ENCODE measurements around the gene BAIAP2L1.

Gene BAIAP2L1

DNA sequence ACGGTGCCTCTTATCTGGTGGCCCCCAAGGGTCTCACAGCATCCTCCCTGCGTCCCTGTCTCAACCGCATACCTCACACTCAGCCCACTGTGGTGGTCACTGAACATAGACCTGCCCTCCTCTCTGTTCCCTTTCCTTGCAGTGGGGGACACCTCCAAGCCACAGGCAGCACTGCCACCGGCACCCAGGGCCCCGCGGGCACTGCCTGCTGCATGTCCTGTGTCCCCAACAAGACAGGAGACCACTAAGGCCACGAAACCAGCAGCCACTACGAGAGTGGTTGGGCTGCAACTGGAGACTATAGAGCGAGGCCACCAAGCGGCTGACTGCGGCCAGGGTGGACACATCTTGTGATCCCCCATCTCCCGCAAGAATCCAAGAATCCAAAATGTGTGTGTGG lies 104.1 kb downstream of the BAIAP2L1 start:
- H3K9ac ChIP-seq (ENCODE audit: low read depth, low read length): no peak overlapping the region
- H3K36me3 ChIP-seq (ENCODE audit: control insufficient read depth, insufficient read depth, low read length): peaks cover 39% of the 10 kb centered on the region
- no peaks in the 10 kb centered on the region for H3K27me3 ChIP-seq (ENCODE audit: control insufficient read depth, insufficient read depth, low read length)
- no peak overlapping the region for H3K4me3 ChIP-seq (ENCODE audit: low read depth, low read length)
- peaks cover 5% of the 10 kb centered on the region for H3K4me1 ChIP-seq (ENCODE audit: control insufficient read depth, insufficient read depth, low read length)
- H3K9me3 ChIP-seq (ENCODE audit: control insufficient read depth, insufficient read depth, low read length): no peaks in the 10 kb centered on the region

DNA sequence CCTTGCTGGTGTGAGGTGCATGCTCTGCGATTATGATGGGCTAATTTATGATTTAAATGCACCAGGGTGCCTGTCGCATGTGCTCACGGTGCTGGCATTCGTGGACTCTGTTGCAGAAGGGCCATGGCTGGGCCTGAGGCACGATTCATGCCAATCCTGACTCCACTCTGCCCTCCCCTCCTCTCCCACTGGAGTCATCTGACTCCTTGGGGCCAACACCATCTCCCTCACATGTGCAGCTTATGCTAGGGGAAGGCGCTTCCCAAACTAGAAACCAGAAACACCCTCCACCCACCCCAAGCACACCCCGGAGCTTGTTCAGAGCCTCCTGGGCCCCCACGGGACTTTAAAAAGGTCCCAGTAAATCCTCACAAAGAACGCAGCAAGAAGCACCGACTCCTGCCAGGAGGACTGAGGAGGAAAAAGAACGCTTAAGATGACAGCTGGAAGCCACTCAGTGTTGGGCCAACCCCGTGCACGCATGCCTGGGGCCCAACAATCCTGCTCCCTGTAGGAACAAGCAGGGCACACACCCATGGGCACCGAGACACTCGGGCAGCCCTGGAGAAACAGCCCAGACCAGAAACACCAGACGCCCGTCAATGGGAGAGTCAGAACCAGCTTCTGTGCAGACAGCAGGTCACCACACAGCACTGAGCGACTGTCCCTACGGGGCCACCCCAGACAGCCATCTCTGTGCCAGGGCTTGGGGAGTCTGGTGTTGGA lies 105.3 kb downstream of the BAIAP2L1 start:
- H3K4me1 ChIP-seq (ENCODE audit: control insufficient read depth, insufficient read depth, low read length): peaks cover 5% of the 10 kb centered on the region
- H3K9ac ChIP-seq (ENCODE audit: low read depth, low read length): no peak overlapping the region
- no peaks in the 10 kb centered on the region for H3K27me3 ChIP-seq (ENCODE audit: control insufficient read depth, insufficient read depth, low read length)
- no peak overlapping the region for H3K4me3 ChIP-seq (ENCODE audit: low read depth, low read length)
- H3K36me3 ChIP-seq (ENCODE audit: control insufficient read depth, insufficient read depth, low read length): peaks cover 42% of the 10 kb centered on the region
- no peaks in the 10 kb centered on the region for H3K9me3 ChIP-seq (ENCODE audit: control insufficient read depth, insufficient read depth, low read length)

DNA sequence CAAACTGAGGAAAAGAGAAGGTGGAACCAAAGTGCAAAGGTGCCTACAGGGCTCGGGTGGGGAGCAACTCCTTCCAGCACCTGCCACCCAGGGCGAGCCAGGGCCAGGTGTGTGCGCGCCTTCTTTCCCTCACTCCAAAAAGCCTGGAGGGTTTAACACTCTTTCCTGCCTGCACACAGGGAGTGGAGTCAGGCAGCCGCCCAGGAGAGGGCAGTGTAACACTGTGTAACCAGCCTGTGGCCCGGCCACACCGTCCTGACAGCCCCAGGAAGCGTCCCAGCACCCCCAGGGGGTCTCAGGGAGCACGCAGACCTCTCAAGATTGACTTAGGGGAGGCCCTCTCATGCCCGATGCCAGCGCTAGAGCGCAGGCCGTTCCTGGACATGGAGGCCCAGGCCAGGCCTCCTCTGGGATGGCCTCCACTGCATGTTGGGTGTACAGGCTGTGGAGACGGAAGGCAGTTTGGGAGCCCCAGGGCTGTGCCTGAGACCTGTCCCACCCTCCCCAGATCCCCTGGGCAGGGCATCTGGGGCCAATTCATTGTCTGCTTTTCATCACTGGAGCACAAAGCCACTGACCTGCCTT lies 106.0 kb downstream of the BAIAP2L1 start:
- Histone ChIP-seq H3K9ac (ENCODE audit: low read depth, low read length) (no peak overlapping the region), H3K9me3 (ENCODE audit: control insufficient read depth, insufficient read depth, low read length) (no peaks in the 10 kb centered on the region), H3K36me3 (ENCODE audit: control insufficient read depth, insufficient read depth, low read length) (peaks cover 35% of the 10 kb centered on the region), H3K4me3 (ENCODE audit: low read depth, low read length) (no peak overlapping the region), H3K27me3 (ENCODE audit: control insufficient read depth, insufficient read depth, low read length) (no peaks in the 10 kb centered on the region), H3K4me1 (ENCODE audit: control insufficient read depth, insufficient read depth, low read length) (peaks cover 5% of the 10 kb centered on the region)

DNA sequence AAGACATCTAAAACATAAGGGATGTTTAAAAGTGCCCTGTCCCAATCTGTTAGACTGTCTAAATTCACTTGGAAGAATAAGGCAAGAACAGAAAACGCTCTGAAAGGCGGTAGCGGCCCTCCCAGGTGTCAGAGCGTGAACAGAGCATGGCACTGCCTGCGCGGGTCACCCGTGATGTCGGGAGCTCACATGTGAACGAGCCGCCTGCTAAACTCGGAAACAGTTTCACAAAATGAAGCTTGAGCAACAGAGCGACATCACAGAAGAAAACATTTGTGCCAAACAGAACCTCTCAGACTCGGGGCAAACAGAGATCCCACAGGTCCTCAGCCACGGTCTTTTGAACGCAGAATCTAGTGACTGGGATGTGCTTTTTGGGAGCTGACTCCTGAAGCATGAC lies 106.6 kb downstream of the BAIAP2L1 start:
- Histone ChIP-seq H3K27me3 (ENCODE audit: control insufficient read depth, insufficient read depth, low read length) (no peaks in the 10 kb centered on the region), H3K4me3 (ENCODE audit: low read depth, low read length) (no peak overlapping the region), H3K4me1 (ENCODE audit: control insufficient read depth, insufficient read depth, low read length) (peaks cover 5% of the 10 kb centered on the region), H3K9ac (ENCODE audit: low read depth, low read length) (no peak overlapping the region), H3K36me3 (ENCODE audit: control insufficient read depth, insufficient read depth, low read length) (peaks cover 34% of the 10 kb centered on the region), H3K9me3 (ENCODE audit: control insufficient read depth, insufficient read depth, low read length) (no peaks in the 10 kb centered on the region)

DNA sequence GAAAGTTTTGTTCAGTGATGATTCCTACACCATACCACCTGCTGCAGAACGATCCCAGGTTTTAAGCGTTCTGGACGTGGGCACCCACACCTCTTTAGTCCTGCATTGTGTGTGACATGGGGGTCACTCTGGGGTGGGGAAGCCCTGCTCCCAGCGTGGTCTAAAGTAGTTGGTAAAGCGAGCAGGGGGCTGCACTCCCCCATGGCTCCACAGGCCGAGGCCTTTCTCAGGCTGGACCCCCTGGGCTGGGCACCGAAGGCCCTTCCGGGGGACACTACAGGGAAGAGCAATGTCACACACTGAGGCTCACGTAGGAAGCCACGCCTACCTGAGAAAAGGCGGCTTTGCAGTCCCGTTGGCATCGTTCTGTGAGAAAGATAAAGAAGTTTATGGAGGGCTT lies 107.1 kb downstream of the BAIAP2L1 start:
- no peaks in the 10 kb centered on the region for H3K27me3 ChIP-seq (ENCODE audit: control insufficient read depth, insufficient read depth, low read length)
- H3K9me3 ChIP-seq (ENCODE audit: control insufficient read depth, insufficient read depth, low read length): no peaks in the 10 kb centered on the region
- H3K9ac ChIP-seq (ENCODE audit: low read depth, low read length): no peak overlapping the region
- peaks cover 5% of the 10 kb centered on the region for H3K4me1 ChIP-seq (ENCODE audit: control insufficient read depth, insufficient read depth, low read length)
- no peak overlapping the region for H3K4me3 ChIP-seq (ENCODE audit: low read depth, low read length)
- peaks cover 35% of the 10 kb centered on the region for H3K36me3 ChIP-seq (ENCODE audit: control insufficient read depth, insufficient read depth, low read length)

DNA sequence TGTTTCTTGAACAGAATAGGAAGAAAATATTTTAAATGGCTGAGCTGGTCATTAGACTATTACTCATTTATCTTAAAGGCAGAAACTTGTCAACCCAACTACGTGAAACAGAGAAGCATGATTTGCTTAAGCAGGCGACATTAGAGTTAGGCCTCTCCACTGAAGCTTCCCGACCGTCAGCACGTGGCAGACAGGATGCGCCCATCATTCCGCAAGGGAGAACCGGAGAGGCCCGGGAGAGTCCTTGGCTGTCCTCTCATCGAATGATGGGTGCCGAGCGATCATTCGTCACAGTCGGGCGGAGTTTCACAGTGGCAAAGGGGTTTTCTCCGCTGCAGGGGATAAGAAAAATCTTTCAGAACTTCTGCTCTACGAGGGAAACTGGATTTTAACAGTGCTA lies 107.6 kb downstream of the BAIAP2L1 start:
- H3K4me1 ChIP-seq (ENCODE audit: control insufficient read depth, insufficient read depth, low read length): peaks cover 5% of the 10 kb centered on the region
- H3K36me3 ChIP-seq (ENCODE audit: control insufficient read depth, insufficient read depth, low read length): peaks cover 39% of the 10 kb centered on the region
- no peak overlapping the region for H3K4me3 ChIP-seq (ENCODE audit: low read depth, low read length)
- H3K27me3 ChIP-seq (ENCODE audit: control insufficient read depth, insufficient read depth, low read length): no peaks in the 10 kb centered on the region
- H3K9me3 ChIP-seq (ENCODE audit: control insufficient read depth, insufficient read depth, low read length): no peaks in the 10 kb centered on the region
- no peak overlapping the region for H3K9ac ChIP-seq (ENCODE audit: low read depth, low read length)

DNA sequence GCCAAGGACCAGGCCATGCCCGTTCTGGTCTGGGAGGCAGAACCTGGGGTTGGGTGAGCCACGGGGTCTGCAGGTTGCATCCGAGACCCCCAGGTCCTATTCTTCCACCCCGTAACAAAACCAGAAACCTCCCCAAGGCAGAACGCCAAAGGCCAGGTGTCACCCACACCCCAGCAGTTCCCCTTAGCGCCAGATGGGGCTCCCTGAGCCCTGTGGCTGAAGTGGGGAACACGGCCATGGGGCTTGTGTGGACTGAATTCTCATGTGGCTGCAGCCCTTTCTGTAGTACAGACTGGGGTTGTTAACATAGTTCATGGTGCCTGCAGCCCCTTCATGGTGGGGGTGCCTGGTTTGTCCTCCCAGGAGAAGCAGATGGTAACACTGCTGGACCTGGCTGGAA lies 109.2 kb downstream of the BAIAP2L1 start:
- Histone ChIP-seq H3K4me1 (ENCODE audit: control insufficient read depth, insufficient read depth, low read length) (peaks cover 10% of the 10 kb centered on the region), H3K36me3 (ENCODE audit: control insufficient read depth, insufficient read depth, low read length) (peaks cover 39% of the 10 kb centered on the region)

DNA sequence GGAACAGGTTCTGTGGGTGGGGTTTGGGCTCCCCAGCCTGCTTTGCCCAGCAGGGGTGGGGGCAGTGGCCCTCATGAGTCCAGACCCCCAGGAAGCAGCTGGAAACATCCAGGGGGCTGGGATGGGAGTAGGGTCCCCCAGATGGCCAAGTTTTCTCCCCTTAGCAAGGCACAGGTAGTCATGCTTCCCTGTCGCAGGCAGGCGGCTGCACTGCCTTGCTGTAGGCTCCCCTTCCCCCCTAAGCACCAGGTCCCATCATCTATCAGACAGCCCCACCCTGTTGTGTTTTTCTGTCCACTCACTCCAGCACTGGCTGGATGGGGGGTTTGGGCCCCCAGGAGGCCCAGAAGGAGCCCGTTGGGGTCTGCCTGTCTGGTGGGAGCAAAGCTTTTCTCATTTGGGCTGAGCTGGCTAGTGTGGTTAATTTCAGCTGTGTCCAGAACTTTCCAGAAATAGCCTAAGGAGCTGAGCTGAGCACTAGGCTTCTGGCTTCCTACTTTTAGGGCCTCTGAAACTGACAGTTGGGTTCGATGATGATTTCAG lies 111.5 kb downstream of the BAIAP2L1 start:
- Histone ChIP-seq H3K9me3 (ENCODE audit: control insufficient read depth, insufficient read depth, low read length) (no peaks in the 10 kb centered on the region), H3K9ac (ENCODE audit: low read depth, low read length) (peak overlapping the region; percentile 12), H3K36me3 (ENCODE audit: control insufficient read depth, insufficient read depth, low read length) (peaks cover 41% of the 10 kb centered on the region), H3K4me3 (ENCODE audit: low read depth, low read length) (no peak overlapping the region), H3K4me1 (ENCODE audit: control insufficient read depth, insufficient read depth, low read length) (peaks cover 10% of the 10 kb centered on the region), H3K27me3 (ENCODE audit: control insufficient read depth, insufficient read depth, low read length) (no peaks in the 10 kb centered on the region)

More for the DNA sequence above, 109.2 kb downstream of the BAIAP2L1 start:
- H3K9ac ChIP-seq (ENCODE audit: low read depth, low read length): no peak overlapping the region
- H3K27me3 ChIP-seq (ENCODE audit: control insufficient read depth, insufficient read depth, low read length): no peaks in the 10 kb centered on the region
- H3K4me3 ChIP-seq (ENCODE audit: low read depth, low read length): no peak overlapping the region
- H3K9me3 ChIP-seq (ENCODE audit: control insufficient read depth, insufficient read depth, low read length): no peaks in the 10 kb centered on the region

DNA sequence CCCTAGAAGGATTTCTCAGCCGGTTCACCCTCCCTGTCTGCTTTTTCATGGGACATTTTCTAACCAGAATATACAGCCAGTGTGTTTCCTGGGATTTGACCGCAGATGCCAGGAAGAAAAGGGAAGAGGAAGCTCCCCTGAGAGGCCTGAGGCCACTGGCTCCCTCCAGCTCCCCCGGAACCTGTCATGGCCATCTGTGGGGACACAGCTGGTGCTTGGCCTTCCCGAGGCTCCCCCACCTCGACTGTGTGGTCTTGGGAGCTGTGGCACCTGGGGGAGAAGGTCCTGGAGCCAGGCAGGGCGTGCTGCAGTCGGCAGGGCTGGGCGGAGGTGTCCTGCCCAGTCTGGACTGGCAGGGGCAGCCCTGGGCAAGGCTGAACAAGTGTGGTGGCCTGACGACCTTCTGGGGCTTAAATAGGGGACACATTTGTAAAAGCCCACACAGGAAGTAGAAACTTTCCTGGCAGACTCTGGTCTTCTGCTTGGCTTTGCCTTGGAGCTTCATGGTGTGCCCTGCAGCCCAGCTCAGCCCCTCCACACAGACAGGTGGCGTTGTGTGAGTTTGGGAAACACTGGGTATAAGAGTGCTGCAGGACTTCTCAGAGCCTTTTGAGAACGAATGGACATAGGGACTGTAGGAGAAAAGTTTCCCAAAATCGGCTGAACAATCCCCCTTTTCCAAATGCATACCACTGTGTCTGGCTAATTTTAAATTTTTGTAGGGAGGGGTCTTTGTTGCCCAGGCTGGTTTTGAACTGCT lies 112.6 kb downstream of the BAIAP2L1 start:
- peak overlapping the region; percentile 47 for H3K9ac ChIP-seq (ENCODE audit: low read depth, low read length)
- no peaks in the 10 kb centered on the region for H3K27me3 ChIP-seq (ENCODE audit: control insufficient read depth, insufficient read depth, low read length)
- H3K9me3 ChIP-seq (ENCODE audit: control insufficient read depth, insufficient read depth, low read length): no peaks in the 10 kb centered on the region
- H3K4me3 ChIP-seq (ENCODE audit: low read depth, low read length): no peak overlapping the region
- peaks cover 41% of the 10 kb centered on the region for H3K36me3 ChIP-seq (ENCODE audit: control insufficient read depth, insufficient read depth, low read length)
- peaks cover 9% of the 10 kb centered on the region for H3K4me1 ChIP-seq (ENCODE audit: control insufficient read depth, insufficient read depth, low read length)

DNA sequence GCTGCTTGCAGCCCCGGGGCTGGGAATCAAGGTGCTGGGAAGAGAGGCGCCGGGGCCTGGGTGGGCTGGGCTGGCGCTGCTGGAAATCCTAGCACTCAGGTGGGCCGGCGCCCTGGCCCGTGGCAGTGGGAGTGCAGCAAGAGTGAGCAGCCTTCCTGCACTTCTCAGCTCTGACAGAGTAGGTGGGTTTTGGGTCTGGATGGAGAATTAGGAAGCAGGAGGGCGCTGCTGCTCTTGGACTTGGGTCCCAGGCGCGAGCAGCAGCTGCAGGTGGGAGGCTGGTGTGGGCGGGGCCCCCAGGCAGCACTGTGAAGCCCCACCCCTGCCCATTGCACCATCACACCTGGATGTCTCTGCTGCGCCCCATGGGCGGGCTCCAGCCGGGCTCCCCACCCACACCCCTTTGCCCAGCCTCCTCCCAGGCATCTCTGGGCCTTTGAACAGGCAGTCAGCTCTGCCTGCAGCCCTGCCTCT lies 113.4 kb downstream of the BAIAP2L1 start:
- peaks cover 35% of the 10 kb centered on the region for H3K36me3 ChIP-seq (ENCODE audit: control insufficient read depth, insufficient read depth, low read length)
- H3K4me1 ChIP-seq (ENCODE audit: control insufficient read depth, insufficient read depth, low read length): peaks cover 14% of the 10 kb centered on the region
- H3K27me3 ChIP-seq (ENCODE audit: control insufficient read depth, insufficient read depth, low read length): no peaks in the 10 kb centered on the region
- H3K4me3 ChIP-seq (ENCODE audit: low read depth, low read length): no peak overlapping the region
- no peaks in the 10 kb centered on the region for H3K9me3 ChIP-seq (ENCODE audit: control insufficient read depth, insufficient read depth, low read length)
- H3K9ac ChIP-seq (ENCODE audit: low read depth, low read length): no peak overlapping the region

DNA sequence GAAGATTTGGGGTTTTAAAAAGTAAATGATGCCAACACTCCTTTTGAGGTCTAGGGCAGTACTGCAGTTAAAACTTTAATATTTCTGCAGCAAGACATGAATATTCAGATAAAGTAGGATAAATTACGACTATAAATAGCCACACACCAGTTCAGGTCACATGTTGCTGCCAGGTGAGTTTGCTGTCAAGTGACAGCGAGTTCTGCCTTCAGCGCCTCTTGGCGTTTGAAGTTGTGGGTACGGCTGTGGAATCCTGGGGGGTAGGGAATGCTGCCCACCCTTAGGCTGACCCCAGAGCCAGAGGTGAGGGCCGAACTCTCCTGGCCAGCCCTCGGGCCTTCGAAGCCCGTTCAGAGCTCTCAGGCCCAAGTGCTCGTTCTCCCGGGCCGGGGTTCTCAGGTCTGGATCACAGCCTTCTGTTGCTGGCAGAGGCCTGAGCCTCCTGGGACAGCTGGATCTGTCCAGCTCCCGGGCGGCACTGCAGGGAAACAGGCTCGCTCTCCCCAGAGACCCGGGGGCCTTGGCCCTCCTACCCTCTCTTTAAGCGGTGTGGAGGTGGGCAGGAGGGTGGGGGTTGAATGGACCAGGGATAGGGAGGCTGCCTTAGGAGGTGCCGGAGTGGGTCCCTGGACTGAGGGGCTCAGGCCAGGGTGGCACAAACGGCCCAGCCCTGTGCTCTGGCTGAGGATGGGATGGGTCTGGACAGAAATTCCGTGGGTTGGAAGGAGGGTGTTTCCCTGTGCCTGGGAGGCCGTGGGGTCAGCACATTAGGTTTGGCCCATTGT lies 114.0 kb downstream of the BAIAP2L1 start:
- Histone ChIP-seq H3K36me3 (ENCODE audit: control insufficient read depth, insufficient read depth, low read length) (peaks cover 29% of the 10 kb centered on the region), H3K4me1 (ENCODE audit: control insufficient read depth, insufficient read depth, low read length) (peaks cover 15% of the 10 kb centered on the region), H3K27me3 (ENCODE audit: control insufficient read depth, insufficient read depth, low read length) (no peaks in the 10 kb centered on the region), H3K9me3 (ENCODE audit: control insufficient read depth, insufficient read depth, low read length) (no peaks in the 10 kb centered on the region), H3K4me3 (ENCODE audit: low read depth, low read length) (no peak overlapping the region), H3K9ac (ENCODE audit: low read depth, low read length) (no peak overlapping the region)

All from iPS-15b (cell line).